ENCODE data around the gene FES.
A peak's percentile ranks its signal among the peaks of the same experiment; 100 is the strongest.

The FES gene

DNA sequence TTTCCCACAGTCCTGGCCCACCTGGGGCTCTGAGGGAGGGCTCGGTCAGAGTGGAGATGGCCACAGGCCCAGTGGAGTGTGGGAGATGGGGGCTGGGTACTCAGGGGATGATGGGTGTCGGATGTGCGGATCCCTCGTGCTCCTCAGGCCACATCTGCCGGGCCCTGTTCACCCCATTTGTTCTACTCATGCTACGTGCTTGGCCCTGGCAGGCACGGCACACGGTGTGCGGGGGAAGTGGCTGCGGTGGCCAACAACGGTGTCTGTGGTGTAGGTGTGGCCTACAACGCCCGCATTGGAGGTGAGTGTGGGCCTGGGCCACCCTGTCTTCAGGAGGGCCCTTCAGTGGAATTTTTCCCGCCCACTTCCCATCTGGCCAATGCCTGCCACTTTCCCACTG, 7.0 kb upstream of the FES start:
- DNase-seq: no peak

DNA sequence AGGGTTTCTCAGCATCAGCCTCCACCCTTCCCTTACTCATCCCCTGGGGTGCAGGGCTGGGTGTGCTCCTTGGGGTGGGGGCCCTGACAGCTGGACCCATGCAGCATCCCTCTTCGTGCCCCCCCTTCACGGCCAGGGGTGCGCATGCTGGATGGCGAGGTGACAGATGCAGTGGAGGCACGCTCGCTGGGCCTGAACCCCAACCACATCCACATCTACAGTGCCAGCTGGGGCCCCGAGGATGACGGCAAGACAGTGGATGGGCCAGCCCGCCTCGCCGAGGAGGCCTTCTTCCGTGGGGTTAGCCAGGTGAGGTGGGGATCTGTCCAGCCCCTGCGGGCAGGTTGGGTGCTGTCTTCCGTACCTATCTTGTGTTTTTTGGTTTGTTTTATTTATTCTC, 6.3 kb upstream of the FES start:
- no peak for DNase-seq

DNA sequence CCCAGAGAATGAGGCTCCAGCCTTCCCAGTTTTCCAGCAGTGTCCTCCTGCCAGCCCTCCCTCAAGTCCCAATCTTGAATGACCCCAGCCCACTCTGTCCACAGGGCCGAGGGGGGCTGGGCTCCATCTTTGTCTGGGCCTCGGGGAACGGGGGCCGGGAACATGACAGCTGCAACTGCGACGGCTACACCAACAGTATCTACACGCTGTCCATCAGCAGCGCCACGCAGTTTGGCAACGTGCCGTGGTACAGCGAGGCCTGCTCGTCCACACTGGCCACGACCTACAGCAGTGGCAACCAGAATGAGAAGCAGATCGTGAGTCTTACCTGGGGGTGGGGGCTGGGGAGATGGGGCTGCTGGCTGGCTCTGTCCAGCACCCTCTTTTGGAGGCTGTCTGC, 5.6 kb upstream of the FES start:
- no peak for DNase-seq

DNA sequence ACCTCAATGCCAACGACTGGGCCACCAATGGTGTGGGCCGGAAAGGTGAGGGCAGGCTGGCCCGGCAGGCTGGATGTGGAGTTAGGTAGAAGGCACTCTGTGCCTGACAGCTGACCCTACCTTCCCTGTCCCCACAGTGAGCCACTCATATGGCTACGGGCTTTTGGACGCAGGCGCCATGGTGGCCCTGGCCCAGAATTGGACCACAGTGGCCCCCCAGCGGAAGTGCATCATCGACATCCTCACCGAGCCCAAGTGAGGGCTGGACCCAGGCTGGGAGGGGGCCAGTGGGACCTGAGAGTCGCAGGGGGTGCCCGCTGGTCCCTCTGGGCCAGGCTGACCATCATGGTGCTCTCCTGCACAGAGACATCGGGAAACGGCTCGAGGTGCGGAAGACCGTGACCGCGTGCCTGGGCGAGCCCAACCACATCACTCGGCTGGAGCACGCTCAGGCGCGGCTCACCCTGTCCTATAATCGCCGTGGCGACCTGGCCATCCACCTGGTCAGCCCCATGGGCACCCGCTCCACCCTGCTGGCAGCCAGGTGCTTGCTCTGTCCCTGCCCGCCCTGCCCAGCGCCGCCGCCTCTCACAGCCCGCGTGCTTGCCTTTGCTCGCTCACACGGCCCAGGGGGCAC, 4.5 kb upstream of the FES start:
- no peak for DNase-seq

DNA sequence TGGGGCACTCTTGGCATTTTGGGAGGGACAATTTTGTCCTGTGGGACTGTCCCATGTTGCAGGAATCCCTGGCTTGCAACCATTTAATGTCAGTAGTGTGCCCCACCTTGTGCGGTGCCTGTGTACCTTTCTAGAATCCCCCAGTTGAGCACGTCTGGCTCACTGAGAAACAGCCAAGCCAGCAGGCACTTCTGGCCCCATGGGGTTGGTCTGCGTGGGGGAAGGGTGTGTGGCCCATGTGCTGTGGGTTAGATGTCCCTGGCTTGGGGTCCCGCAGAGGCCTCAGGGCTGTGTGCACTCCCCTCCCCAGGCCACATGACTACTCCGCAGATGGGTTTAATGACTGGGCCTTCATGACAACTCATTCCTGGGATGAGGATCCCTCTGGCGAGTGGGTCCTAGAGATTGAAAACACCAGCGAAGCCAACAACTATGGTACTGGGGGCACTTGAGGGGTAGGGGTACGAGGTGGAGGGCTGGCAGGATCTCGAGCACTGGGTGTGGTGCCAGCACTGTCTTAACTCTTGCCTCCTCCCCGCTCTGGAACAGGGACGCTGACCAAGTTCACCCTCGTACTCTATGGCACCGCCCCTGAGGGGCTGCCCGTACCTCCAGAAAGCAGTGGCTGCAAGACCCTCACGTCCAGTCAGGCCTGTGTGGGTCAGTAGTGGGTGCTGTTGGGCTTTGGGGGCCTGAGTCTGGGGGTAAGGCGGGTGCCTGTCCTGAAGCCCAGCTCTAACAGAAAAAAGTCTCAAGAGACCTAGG, 3.7 kb upstream of the FES start:
- DNase-seq: no peak

DNA sequence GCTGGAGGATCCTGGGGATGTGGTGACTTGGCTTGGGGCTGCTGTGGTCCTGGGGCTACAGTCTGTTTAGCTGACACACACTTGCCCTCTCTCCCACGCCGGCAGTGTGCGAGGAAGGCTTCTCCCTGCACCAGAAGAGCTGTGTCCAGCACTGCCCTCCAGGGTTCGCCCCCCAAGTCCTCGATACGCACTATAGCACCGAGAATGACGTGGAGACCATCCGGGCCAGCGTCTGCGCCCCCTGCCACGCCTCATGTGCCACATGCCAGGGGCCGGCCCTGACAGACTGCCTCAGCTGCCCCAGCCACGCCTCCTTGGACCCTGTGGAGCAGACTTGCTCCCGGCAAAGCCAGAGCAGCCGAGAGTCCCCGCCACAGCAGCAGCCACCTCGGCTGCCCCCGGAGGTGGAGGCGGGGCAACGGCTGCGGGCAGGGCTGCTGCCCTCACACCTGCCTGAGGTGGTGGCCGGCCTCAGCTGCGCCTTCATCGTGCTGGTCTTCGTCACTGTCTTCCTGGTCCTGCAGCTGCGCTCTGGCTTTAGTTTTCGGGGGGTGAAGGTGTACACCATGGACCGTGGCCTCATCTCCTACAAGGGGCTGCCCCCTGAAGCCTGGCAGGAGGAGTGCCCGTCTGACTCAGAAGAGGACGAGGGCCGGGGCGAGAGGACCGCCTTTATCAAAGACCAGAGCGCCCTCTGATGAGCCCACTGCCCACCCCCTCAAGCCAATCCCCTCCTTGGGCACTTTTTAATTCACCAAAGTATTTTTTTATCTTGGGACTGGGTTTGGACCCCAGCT, 2.9 kb upstream of the FES start:
- no peak for DNase-seq

DNA sequence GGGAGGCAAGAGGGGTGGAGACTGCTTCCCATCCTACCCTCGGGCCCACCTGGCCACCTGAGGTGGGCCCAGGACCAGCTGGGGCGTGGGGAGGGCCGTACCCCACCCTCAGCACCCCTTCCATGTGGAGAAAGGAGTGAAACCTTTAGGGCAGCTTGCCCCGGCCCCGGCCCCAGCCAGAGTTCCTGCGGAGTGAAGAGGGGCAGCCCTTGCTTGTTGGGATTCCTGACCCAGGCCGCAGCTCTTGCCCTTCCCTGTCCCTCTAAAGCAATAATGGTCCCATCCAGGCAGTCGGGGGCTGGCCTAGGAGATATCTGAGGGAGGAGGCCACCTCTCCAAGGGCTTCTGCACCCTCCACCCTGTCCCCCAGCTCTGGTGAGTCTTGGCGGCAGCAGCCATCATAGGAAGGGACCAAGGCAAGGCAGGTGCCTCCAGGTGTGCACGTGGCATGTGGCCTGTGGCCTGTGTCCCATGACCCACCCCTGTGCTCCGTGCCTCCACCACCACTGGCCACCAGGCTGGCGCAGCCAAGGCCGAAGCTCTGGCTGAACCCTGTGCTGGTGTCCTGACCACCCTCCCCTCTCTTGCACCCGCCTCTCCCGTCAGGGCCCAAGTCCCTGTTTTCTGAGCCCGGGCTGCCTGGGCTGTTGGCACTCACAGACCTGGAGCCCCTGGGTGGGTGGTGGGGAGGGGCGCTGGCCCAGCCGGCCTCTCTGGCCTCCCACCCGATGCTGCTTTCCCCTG, 2.2 kb upstream of the FES start:
- DNase-seq: no peak

DNA sequence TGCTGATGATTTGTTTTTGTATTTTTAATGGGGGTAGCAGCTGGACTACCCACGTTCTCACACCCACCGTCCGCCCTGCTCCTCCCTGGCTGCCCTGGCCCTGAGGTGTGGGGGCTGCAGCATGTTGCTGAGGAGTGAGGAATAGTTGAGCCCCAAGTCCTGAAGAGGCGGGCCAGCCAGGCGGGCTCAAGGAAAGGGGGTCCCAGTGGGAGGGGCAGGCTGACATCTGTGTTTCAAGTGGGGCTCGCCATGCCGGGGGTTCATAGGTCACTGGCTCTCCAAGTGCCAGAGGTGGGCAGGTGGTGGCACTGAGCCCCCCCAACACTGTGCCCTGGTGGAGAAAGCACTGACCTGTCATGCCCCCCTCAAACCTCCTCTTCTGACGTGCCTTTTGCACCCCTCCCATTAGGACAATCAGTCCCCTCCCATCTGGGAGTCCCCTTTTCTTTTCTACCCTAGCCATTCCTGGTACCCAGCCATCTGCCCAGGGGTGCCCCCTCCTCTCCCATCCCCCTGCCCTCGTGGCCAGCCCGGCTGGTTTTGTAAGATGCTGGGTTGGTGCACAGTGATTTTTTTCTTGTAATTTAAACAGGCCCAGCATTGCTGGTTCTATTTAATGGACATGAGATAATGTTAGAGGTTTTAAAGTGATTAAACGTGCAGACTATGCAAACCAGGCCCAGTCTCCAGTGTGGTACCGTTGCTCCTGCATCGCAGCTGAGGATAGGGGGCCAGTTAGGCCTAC, 1.4 kb upstream of the FES start:
- DNase-seq: no peak

DNA sequence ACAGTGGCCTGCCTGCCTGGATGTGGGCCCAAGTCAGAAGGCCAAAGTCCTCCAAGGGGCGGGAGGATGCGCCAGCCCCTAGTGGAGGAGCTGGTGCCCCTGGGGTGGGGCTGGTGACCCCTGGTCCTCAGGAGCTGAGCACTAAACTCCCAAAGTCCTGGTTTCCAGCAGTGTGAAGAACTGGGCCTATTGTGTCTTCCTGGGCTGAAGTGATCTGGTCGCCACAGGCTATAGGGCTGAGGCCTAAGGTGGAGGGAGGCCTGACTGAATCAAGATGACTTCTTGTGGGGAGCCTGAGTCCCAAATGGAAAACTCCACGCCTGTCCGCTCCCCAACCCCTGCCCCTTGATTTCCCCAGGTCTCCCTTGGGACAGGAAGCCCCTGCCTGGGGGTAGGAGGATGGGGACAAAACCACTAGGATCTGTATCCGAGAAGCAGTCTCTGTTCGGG, 753 bp upstream of the FES start:
- DNase-seq: no peak

DNA sequence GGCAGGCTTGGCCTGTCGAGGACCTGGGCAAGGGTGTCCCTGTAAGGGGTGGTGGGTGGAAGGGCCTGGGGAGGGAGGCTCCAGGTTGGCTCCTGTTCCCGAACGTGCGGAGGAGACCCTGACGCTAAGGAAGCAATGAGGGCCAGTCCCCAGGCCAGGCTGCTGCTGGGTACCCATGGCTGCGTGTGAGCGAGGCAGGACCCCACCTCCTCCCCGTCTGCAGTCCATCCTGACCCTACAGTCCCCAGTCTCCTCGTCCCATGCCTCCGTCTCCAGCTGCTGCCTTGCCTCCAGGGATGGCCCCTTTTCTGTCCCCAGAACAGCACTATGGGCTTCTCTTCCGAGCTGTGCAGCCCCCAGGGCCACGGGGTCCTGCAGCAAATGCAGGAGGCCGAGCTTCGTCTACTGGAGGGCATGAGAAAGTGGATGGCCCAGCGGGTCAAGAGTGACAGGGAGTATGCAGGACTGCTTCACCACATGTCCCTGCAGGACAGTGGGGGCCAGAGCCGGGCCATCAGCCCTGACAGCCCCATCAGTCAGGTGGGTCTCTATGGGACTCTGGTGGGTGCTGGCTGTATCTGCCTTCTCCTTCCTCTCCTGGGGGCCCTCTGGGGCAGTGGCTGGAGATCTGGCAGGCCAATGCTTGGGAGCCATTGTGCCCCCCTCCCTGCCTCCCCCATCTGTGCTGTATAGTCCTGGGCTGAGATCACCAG, 571 bp downstream of the FES start:
- DNase-seq: no peak

DNA sequence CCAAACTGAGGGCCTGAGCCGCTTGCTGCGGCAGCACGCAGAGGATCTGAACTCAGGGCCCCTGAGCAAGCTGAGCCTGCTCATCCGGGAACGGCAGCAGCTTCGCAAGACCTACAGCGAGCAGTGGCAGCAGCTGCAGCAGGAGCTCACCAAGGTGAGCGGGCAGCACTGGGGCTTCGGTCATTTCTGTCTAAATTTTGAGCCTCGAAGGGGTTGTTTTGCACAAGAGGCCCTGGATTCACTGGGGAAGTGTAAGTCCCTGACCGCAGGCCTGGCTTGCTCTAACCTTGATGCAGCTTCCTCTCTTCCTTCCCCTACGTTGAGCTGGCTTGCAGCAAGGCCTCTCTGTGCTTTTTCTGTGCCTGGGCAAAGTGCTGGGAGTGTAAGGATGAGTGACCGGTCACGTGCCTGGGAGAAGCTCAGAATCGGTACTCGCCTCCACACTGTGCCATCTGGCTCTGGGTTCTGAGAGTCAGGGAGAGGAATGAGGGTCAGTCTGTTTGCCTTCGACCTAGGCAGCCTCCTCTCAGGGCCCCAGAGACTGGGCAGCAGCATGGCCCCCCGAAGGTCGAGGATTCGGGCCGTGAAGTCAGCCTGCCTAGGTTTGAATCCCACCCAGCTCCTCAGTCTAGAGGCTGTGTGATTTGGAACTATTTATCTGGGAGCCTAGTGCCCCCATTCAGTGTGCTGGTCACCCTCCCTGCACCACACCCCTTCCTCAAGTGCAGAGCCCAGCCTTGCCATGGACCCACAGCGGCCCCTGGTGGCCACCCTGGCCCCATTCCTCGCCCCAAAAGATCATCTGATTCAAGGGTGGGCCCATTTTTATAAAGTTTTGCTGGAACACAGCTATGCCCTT, 1.4 kb downstream of the FES start:
- peak; percentile 42 to 43 for DNase-seq

DNA sequence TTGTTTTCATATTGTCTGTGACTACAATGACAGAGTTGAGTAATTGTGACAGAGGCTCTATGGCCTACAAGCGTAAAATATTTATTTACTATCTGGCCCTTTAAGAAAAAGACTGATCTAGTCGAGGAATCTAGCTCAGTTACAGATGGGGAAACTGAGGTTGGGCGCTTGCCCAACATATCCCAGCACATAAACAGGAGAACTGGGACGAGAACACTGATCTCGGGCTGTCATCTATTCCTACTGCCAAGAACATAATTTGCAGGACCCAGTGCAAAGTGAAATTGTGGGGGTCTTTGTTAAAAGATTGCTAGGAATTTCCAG, 1.9 kb downstream of the FES start:
- DNase-seq: no peak

DNA sequence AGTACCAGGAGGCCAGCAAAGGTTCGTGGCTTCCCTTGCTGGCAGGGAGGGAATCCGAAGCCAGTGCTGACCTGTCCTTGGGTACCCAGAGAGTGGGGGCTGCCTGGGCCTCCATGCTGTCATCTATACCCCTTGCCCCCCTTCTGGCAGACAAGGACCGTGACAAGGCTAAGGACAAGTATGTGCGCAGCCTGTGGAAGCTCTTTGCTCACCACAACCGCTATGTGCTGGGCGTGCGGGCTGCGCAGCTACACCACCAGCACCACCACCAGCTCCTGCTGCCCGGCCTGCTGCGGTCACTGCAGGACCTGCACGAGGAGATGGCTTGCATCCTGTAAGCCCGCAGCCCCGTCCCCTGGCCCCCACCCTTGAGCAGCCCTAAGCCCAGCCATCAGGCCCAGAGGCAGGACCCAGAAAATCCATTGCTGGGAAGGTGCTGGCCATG, 2.8 kb downstream of the FES start:
- DNase-seq: no peak

DNA sequence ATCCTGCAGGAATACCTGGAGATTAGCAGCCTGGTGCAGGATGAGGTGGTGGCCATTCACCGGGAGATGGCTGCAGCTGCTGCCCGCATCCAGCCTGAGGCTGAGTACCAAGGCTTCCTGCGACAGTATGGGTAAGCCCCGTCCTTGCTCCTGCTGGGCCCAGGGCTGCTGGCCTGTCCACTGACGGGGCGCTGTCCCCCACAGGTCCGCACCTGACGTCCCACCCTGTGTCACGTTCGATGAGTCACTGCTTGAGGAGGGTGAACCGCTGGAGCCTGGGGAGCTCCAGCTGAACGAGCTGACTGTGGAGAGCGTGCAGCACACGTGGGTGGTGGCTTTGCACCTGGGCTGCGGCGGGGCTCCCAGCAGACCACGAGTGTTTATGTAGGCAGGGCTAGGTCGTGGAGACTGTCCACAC, 5.0 kb downstream of the FES start:
- DNase-seq: no peak

DNA sequence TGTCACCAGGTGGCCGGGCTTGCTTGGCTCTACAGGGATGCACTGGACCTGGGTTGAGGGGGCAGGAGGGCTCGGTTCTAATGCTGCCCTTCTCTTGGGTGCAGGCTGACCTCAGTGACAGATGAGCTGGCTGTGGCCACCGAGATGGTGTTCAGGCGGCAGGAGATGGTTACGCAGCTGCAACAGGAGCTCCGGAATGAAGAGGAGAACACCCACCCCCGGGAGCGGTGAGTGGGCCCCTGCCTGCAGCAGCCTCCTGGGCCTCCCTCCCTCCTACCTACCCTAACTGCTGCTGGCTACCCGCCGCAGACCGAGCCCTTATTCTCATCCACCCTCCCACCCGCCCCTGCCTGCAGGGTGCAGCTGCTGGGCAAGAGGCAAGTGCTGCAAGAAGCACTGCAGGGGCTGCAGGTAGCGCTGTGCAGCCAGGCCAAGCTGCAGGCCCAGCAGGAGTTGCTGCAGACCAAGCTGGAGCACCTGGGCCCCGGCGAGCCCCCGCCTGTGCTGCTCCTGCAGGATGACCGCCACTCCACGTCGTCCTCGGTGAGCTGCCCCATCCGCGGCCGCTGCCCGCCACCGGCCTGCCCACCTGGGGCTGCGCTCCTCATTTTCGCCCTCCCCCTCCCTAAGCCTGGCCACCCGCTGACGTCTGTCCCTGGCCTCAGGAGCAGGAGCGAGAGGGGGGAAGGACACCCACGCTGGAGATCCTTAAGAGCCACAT, 5.6 kb downstream of the FES start:
- no peak for DNase-seq

DNA sequence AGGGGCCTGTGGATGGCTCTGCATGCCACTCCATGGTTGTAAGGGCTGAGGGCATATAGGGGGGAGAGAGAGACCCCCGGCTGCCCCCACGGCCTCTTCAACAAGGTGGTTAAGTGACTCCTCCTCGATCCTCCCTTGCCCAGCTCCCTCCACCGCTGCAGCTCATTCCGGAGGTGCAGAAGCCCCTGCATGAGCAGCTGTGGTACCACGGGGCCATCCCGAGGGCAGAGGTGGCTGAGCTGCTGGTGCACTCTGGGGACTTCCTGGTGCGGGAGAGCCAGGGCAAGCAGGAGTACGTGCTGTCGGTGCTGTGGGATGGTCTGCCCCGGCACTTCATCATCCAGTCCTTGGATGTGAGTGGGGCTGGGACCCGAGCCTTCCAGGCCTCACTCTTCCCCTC, 6.5 kb downstream of the FES start:
- no peak for DNase-seq

DNA sequence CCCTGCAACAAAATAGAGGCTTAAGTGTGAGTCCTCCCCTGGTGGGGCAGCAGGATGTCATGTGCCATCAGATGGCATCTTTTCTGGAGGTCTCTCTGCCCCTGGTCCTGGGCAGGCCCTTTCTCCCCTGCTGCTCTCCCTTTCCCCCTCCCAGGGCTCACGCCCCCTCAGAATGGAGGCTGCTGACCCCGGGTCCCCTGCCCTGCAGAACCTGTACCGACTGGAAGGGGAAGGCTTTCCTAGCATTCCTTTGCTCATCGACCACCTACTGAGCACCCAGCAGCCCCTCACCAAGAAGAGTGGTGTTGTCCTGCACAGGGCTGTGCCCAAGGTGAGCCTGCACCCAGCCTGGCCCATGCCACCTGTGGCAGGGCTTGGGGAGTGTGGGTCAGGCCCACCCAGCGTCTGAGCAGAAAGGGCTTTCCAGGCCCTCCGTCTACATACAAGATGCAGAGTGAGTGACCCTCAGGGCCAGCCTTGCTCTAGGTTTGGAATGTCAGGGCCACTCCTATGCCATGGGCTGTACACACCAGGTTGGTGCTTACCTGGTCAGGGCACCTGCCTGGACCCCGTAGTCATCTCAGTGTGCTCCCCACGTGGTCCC, 7.1 kb downstream of the FES start:
- no peak for DNase-seq

DNA sequence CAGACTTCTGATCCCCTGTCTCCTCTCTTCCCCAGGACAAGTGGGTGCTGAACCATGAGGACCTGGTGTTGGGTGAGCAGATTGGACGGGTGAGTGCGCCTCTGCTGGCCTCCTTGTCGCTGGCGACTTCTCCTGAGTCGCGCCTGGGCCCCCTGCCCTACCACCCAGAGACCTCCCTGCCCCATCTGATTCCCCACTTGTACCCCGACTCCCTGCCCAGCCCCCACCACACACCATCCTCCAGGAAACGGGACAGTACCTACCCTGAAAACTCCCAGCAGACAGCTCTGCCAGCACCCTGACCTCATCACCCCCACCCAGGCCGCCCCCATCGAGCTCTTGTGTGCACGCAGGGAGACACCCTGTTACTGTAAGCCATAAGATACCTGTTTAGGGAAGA, 7.7 kb downstream of the FES start:
- no peak for DNase-seq

DNA sequence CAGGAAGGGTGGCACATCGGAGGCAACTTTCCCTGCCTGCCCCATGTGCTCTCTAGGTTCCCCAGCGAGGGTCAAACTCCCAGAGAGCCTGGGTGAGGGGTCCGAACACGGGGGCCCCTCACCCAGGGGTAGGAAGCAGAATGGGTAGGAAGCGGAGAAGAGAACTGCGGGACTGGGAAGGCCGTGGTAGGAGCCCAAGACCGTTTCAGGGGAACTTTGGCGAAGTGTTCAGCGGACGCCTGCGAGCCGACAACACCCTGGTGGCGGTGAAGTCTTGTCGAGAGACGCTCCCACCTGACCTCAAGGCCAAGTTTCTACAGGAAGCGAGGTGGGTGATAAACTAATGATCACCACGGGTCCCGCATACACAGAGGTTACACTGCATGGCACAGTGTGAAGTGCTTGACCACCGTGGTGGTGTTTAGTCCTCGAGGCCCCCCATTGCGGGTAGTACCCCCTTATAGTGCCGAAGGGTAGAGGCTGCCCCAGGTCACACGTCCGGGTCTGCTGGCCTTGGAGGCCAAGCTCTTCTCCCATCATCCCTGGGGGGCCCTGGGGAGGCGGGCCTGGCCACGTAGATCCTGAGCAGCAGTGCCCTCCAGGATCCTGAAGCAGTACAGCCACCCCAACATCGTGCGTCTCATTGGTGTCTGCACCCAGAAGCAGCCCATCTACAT, 8.3 kb downstream of the FES start:
- no peak for DNase-seq

Data from hippocampal formation (tissue), 2 donors.